A549 treated with RU486 at 1 μM for 4 hours (cell line): ENCODE measurements around the gene FOXL3. TPM values are rescaled to one million over a fixed set of nuclear protein-coding genes. Genes with fewer than 3 reads are reported as not detected.

Source experiments
- total RNA-seq: library from RNA; stranded (reverse); fragments of 200-300 nt; extraction: Qiagen RNA extraction; gene quantifications from 5 replicates; pipeline ENCODE4 v1.2.3, GENCODE V29; 2022; ENCODE audit warnings: low read depth

FOXL3 gene
- total RNA-seq: not detected in 5 replicates

DNA sequence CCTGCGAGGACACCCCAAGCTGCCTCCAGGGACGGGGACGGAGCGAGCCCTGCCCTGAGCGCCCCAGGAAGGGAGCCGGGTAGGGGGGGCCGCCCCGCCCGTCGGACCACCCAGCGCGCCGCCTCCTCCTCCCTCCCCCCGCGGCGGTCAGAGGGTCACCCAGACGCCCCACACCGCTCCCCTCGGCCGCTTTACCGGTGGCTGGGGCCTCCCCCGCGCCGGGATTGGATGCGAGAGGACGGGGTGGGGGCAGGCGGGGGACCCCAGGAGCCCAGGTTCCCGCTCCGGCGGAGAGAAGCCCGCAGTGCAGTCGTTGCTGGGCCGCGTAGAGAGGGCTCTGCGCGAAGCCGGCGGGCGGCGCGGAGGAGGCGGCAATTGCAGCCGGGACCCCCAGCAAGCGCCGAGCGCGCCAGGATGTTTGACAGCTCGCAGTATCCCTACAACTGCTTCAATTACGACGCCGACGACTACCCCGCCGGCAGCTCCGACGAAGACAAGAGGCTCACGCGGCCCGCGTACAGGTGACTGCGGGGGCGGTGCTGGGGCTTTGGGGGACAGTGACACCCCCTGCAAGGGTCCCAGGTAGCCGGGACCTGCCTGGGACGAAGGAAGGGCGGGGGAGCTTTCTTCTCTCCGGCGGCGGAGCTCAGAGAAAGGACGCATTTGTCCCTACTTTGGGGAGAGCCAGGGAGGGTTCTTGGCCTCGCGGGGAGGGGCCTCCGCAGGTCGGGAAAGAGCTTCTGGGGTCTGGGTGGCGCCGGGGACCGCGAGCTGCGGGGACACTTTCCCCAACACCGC, at the start of gene FOXL3:
FOXL3 (plus strand) TSS at position 415 of the 798 bp plus-strand sequence; CDS start at position 415, 0 bp downstream.

Other genes starting within 250 kb of the FOXL3 start
- gene FAM20C, start 97.6 kb upstream of the FOXL3 start, total RNA-seq: 27.6 to 39.7 TPM (median 34.7 TPM) in 5 replicates
- gene PDGFA, start 229.7 kb downstream of the FOXL3 start, total RNA-seq: 29.4 to 36.4 TPM (median 32.8 TPM) in 5 replicates